Measurements from ENCODE around the gene ZCCHC7. TPM values are rescaled to one million over a fixed set of nuclear protein-coding genes. Genes with fewer than 3 reads are reported as not detected.
A peak's percentile ranks its signal among the peaks of the same experiment; 100 is the strongest.
"Not testable (repeated sequence)": the region's sequence is repeated elsewhere in the genome, so short reads cannot be mapped to it uniquely, and the experiment has no call there.

ZCCHC7 gene
- total RNA-seq, 1 experiment from 2014 or later: 12.4 TPM

DNA sequence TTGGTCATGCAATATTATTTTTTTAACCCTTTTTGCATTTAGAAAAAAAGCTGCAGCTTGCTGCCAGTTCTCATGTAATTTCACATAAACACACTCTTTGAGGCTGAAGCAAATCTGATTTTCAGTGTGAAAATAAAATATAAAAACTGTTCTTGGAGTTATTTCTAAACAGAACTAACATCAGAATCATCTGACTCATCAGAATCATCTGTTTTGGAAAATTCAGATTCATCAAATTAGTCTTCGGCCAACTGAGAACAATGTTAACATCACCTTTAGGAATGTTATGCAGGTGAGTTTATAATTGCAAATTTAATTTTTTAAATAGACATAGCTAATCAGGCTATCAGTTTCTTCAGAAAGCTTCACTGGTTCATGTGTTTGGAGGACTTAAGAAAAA, 45.3 kb downstream of the ZCCHC7 start:
- DNase-seq (ENCODE audit: low read depth in 1 of 2, low spot score in 2 of 2): no peak
- no peak overlapping the region for H3K27ac ChIP-seq
- H3K27me3 ChIP-seq (replicated peaks): no peaks in the 10 kb centered on the region
- H3K9me3 ChIP-seq (replicated peaks): no peaks in the 10 kb centered on the region
- no peaks in the 10 kb centered on the region for H3K4me1 ChIP-seq (replicated peaks)
- no peak overlapping the region for H3K4me3 ChIP-seq
- H3K36me3 ChIP-seq: no peaks in the 10 kb centered on the region

DNA sequence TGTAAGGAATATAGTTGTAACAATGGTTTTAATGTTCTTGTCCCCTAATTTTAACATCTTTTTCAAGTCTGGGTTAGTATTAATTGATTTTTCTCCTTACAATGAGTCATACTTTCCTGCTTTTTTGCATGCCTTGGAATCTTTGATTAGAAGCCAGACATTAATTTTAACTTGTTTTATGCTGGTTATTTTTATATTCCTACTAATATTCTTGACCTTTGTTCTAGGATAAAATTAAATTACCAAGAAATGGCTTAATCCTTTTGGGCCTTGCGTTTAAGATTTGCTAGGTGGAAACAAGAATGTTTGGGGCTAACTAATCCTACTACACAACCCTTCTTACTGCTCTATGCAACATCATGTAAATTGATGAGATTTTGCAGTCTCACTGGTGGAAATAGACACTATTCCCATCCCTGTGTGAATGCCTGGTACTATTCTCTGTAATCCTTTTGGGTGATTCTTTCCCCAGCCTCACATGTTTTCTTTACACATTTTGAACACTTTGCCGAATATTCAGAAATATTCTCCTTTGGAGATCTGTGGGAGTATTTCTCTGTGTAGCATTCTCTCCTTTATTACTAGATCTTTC, 47.2 kb downstream of the ZCCHC7 start:
- H3K27ac ChIP-seq: no peak overlapping the region
- H3K4me3 ChIP-seq: no peak overlapping the region
- no peaks in the 10 kb centered on the region for H3K4me1 ChIP-seq (replicated peaks)
- H3K9me3 ChIP-seq (replicated peaks): no peaks in the 10 kb centered on the region
- no peak for DNase-seq (ENCODE audit: low read depth in 1 of 2, low spot score in 2 of 2)
- H3K27me3 ChIP-seq (replicated peaks): no peaks in the 10 kb centered on the region
- no peaks in the 10 kb centered on the region for H3K36me3 ChIP-seq

DNA sequence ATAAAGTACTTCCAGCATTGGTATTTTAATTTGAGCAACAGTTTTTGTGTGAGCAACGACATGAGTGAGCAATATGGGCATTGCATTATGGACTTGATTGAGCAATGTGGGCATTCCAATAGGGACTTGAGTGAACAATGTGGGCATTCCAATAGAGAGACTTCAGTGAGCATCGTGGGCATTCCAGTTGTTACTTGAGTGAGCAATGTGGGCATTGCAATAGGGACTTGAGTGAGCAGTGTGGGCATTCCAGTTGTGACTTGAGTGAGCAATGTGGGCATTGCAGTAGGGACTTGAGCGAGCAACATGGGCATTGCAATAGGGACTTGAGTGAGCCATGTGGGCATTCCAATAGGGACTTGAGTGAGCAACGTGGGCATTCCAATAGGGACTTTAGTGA, 52.2 kb downstream of the ZCCHC7 start:
- Histone ChIP-seq H3K27me3 (replicated peaks) (no peaks in the 10 kb centered on the region), H3K36me3 (no peaks in the 10 kb centered on the region), H3K27ac (no peak overlapping the region), H3K4me1 (replicated peaks) (peaks cover 4% of the 10 kb centered on the region; the same call in 1 of the 2 replicates), H3K9me3 (replicated peaks) (no peaks in the 10 kb centered on the region), H3K4me3 (no peak overlapping the region)
- DNase-seq (ENCODE audit: low read depth in 1 of 2, low spot score in 2 of 2): no peak

- no peak for DNase-seq (ENCODE audit: low read depth in 1 of 2, low spot score in 2 of 2)
- H3K4me1 ChIP-seq (replicated peaks): peaks cover 4% of the 10 kb centered on the region; the same call in 1 of the 2 replicates
- no peaks in the 10 kb centered on the region for H3K9me3 ChIP-seq (replicated peaks)
- H3K27me3 ChIP-seq (replicated peaks): no peaks in the 10 kb centered on the region
- no peak overlapping the region for H3K27ac ChIP-seq
- no peaks in the 10 kb centered on the region for H3K36me3 ChIP-seq
- no peak overlapping the region for H3K4me3 ChIP-seq
These were observed 53.9 kb downstream of the ZCCHC7 start for GRCh38 chr9:37174247-37174646.

DNA sequence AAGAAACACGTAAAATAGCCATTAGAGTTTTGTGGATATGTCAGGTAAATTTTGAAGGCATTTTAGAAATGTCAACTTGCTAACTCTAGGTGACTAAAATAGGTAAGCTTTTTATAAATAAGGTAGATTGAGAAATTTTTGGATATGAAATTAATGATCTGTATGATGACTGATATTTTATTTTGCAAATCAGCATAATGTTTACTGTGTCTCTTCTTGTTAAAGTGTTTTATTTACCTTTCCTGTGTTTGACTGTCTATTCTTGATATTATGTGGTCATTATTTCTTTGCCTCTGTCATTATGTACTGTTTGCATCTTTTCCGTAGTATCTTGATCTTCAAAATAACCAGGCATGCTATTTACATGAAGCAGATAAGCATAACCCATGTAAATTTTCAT, 58.4 kb downstream of the ZCCHC7 start:
- Histone ChIP-seq H3K27ac (no peak overlapping the region), H3K4me1 (replicated peaks) (peaks cover 4% of the 10 kb centered on the region; the same call in 1 of the 2 replicates), H3K9me3 (replicated peaks) (no peaks in the 10 kb centered on the region), H3K36me3 (no peaks in the 10 kb centered on the region), H3K27me3 (replicated peaks) (no peaks in the 10 kb centered on the region), H3K4me3 (no peak overlapping the region)
- DNase-seq (ENCODE audit: low read depth in 1 of 2, low spot score in 2 of 2): no peak

DNA sequence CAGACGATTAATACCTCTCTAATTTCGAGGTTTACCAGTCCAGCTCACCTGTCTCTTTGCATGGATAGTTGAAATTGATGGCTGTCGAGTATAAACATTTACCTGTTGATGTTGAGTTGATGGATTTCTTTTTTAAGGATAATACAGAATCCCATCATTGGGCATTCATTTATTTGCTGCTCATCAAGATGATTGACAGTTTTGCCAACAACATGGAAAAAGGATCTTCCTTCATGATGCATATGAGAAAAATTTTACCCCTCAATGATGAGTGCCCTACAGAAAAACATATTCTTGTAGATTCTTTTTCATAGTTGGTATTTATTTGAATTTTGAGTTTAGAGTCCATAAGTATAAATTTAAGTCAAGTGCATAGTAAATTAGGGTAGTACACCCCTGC, 59.2 kb downstream of the ZCCHC7 start:
- H3K27ac ChIP-seq: no peak overlapping the region
- H3K36me3 ChIP-seq: no peaks in the 10 kb centered on the region
- no peaks in the 10 kb centered on the region for H3K4me1 ChIP-seq (replicated peaks)
- H3K9me3 ChIP-seq (replicated peaks): no peaks in the 10 kb centered on the region
- H3K4me3 ChIP-seq: no peak overlapping the region
- no peak for DNase-seq (ENCODE audit: low read depth in 1 of 2, low spot score in 2 of 2)
- no peaks in the 10 kb centered on the region for H3K27me3 ChIP-seq (replicated peaks)

GRCh38 chr9:37180138-37180537, 59.8 kb downstream of the ZCCHC7 start:
- no peak for DNase-seq (ENCODE audit: low read depth in 1 of 2, low spot score in 2 of 2)
- H3K27ac ChIP-seq: no peak overlapping the region
- no peaks in the 10 kb centered on the region for H3K4me1 ChIP-seq (replicated peaks)
- no peaks in the 10 kb centered on the region for H3K9me3 ChIP-seq (replicated peaks)
- no peaks in the 10 kb centered on the region for H3K27me3 ChIP-seq (replicated peaks)
- H3K36me3 ChIP-seq: no peaks in the 10 kb centered on the region
- no peak overlapping the region for H3K4me3 ChIP-seq

DNA sequence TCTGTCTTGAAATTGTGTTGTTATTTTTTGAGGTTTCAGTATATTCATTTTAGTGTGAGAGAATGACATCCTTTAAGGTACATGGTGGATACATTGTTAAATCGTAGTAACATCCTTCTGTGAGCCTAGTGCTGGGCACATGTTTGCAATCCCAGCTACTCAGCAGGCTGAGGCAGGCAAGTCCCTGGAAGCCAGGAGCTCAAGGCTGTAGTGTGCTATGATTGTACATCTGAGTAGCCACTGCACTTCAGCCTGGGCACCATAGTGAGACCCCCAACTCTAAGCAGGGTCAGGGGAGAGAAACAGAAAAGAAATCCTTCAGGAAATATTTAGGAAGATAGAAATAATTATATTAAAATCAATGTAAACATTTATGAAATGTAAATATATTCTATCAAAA, 62.3 kb downstream of the ZCCHC7 start:
- no peaks in the 10 kb centered on the region for H3K27me3 ChIP-seq (replicated peaks)
- H3K4me1 ChIP-seq (replicated peaks): peaks cover 6% of the 10 kb centered on the region; the same call in 1 of the 2 replicates
- no peaks in the 10 kb centered on the region for H3K9me3 ChIP-seq (replicated peaks)
- no peak overlapping the region for H3K27ac ChIP-seq
- no peak for DNase-seq (ENCODE audit: low read depth in 1 of 2, low spot score in 2 of 2)
- no peaks in the 10 kb centered on the region for H3K36me3 ChIP-seq
- H3K4me3 ChIP-seq: no peak overlapping the region

DNA sequence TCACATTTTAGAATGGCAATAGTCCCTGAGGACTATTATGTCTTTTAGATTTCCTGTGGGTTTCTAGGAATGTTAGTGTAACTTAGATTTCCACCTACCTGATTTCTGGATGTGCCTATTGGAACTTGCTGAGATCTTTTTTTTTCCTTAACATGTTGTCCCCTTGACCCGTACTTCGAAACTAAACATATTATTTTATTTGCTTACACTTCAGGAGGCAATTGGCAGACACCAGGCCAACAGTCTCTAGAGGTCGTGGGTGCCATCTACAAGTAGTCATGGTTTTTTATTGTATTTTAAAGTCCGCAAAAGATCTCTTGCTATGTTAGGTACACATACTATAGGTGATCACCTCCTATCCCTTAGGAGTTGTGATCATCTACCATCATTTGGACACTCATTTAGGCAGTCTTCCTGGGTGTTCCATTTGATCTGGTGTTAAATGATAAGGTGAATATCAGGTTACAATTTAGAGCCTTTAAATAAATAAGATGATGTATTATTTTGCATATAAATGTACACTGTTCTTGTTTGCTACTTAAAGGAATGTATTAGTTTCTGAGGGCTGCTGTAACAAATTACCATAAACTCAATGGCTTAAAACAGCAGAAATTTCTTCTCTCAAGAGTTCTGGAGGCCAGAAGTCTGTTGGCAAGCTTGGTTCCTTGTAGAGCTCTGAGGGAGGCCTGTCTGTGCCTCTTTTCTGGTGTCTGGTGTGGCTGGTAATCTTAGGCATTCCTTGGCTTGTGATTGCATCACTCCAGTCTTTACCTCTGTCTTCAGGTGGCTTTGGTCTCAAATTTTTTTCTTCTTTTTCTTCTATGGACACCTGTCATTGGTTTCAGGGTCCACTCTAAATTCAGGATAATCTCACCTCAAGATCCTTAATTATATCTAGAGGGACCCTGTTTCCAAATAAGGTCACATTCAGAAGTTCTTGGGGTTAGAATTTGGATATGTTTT, 64.8 kb downstream of the ZCCHC7 start:
- no peaks in the 10 kb centered on the region for H3K27me3 ChIP-seq (replicated peaks)
- H3K4me3 ChIP-seq: no peak overlapping the region
- DNase-seq (ENCODE audit: low read depth in 1 of 2, low spot score in 2 of 2): no peak
- no peaks in the 10 kb centered on the region for H3K36me3 ChIP-seq
- peaks cover 6% of the 10 kb centered on the region; the same call in 1 of the 2 replicates for H3K4me1 ChIP-seq (replicated peaks)
- no peak overlapping the region for H3K27ac ChIP-seq
- no peaks in the 10 kb centered on the region for H3K9me3 ChIP-seq (replicated peaks)

DNA sequence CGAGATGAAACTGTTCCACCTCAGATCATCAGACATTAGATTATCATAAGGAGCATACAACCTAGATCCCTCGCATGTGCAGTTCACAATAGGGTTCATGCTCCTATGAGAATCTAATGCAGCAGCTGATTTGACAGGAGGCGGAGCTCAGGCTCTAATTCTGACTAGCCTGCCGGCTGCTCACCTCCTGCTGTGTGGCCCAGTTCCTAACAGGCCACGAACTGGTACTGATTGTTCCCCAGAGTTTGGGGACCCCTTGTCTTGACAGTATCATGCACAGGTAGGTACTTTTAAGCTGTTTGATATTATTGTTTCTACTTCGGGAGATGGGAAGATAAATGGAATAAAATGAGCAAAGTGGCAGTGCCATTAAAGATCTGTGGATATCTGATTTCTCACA, 66.9 kb downstream of the ZCCHC7 start:
- DNase-seq (ENCODE audit: low read depth in 1 of 2, low spot score in 2 of 2): no peak
- Histone ChIP-seq H3K4me3 (no peak overlapping the region), H3K27ac (no peak overlapping the region), H3K27me3 (replicated peaks) (no peaks in the 10 kb centered on the region), H3K4me1 (replicated peaks) (peaks cover 6% of the 10 kb centered on the region; the same call in 1 of the 2 replicates), H3K36me3 (no peaks in the 10 kb centered on the region), H3K9me3 (replicated peaks) (no peaks in the 10 kb centered on the region)

DNA sequence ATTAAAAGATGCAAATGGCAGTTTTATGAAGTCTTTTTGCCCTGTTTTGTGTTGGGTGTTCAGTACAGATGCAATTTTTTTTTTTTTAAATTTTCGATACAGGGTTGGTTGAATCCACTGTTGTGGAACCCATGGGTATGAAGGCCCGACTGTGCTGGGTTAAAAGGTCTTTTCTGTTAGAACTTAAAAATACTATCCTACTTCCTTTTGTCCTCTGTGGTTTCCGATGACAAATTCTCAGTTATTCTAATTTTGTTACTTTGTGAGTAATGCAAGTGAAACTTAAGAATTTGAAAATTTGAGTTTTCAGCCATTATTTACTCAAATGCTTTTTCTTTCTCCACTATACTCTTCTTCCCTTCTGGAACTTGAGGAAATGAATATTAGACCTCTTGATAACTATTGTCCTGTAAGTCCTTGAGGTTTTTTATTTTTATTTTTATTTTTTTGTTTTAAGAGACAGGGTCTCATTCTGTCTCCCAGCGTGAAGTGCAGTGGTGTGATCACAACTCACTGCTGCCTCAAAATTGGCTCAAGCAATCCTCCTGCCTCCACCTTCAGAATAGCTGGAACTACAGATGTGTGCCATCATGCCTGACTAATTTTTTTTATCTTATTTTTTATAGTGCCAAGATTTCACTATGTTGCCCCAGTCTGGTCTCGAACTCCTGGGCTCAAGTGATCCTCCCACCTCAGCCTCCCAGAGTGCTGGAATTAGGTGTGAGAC, 67.5 kb downstream of the ZCCHC7 start:
- Histone ChIP-seq H3K9me3 (replicated peaks) (no peaks in the 10 kb centered on the region), H3K4me3 (no peak overlapping the region), H3K36me3 (no peaks in the 10 kb centered on the region), H3K4me1 (replicated peaks) (peaks cover 6% of the 10 kb centered on the region; the same call in 1 of the 2 replicates), H3K27ac (peak overlapping the region; percentile 16; the same call in 1 of the 2 replicates), H3K27me3 (replicated peaks) (no peaks in the 10 kb centered on the region)
- peak in 1 of 2 experiments; percentile 12 for DNase-seq (ENCODE audit: low read depth in 1 of 2, low spot score in 2 of 2)

- not testable (repeated sequence) for H3K27ac ChIP-seq; H3K27me3 ChIP-seq (replicated peaks); H3K4me1 ChIP-seq (replicated peaks); H3K9me3 ChIP-seq (replicated peaks); H3K36me3 ChIP-seq; DNase-seq (ENCODE audit: low read depth in 1 of 2, low spot score in 2 of 2); H3K4me3 ChIP-seq
These were observed 70.4 kb downstream of the ZCCHC7 start for GRCh38 chr9:37190739-37191138.

DNA sequence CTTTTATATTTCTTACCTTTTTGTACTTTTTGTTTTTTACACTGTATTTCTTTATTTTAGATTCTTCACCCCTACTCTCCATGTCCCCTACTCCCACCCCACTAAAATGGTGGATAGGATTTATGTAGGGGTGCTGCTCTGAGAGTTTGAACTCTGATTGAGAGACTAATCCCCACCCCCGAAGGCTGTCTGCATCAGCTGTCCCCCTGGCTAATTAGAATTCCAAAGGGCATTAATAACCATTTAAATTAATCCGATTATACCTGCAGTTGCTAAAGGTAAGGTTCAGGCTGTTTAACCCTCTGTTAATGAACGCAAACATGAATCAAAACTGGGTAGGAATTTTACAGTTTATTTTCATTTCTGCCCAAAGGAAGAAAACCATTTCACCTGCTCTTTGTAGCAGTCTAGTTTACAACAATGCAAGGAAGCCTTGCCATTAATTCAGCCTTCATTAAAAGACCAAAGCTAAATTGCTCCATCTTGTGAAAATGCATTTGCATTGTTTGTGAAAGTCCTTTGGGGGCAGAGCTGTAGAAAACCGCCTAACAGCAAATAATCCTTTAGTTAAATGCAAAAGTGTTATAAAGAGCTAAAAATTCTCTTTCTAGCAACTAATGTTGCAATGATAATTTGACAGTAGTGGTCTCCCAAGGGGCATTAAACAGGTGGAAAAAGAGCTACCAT, 71.2 kb downstream of the ZCCHC7 start:
- no peak overlapping the region for H3K4me3 ChIP-seq
- no peaks in the 10 kb centered on the region for H3K36me3 ChIP-seq
- no peaks in the 10 kb centered on the region for H3K27me3 ChIP-seq (replicated peaks)
- peaks cover 6% of the 10 kb centered on the region; the same call in 1 of the 2 replicates for H3K4me1 ChIP-seq (replicated peaks)
- H3K27ac ChIP-seq: no peak overlapping the region
- no peaks in the 10 kb centered on the region for H3K9me3 ChIP-seq (replicated peaks)
- DNase-seq (ENCODE audit: low read depth in 1 of 2, low spot score in 2 of 2): no peak
